Measurements from ENCODE around the gene KMT2B. TPM values are rescaled to one million over a fixed set of nuclear protein-coding genes. Genes with fewer than 3 reads are reported as not detected.

The KMT2B gene
- total and polyA plus RNA-seq, 2 experiments from 2014 or later = 15.8 to 49.8 TPM

- no peaks in the 10 kb centered on the region for H3K36me3 ChIP-seq (ENCODE audit: insufficient read depth)
- Mint-ChIP-seq H3K36me3 (ENCODE audit: low read depth) (no peaks in the 10 kb centered on the region), H3K4me1 (peaks cover 5% of the 10 kb centered on the region; the same call in 2 of the 3 replicates), H3K9me3 (peaks cover 3% of the 10 kb centered on the region; the same call in 1 of the 3 replicates), H3K27me3 (ENCODE audit: insufficient read depth, low read depth, poor library complexity) (no peaks in the 10 kb centered on the region), H3K4me3 (no peak overlapping the region), H3K27ac (no peak overlapping the region)
- H3K4me3 ChIP-seq = no peak overlapping the region
- no peak overlapping the region for H3K4me2 ChIP-seq
- H3K9me2 ChIP-seq (ENCODE audit: insufficient read depth) = no peaks in the 10 kb centered on the region
- no peaks in the 10 kb centered on the region for H3K79me2 ChIP-seq (replicated peaks; ENCODE audit: insufficient read depth)
- no peak overlapping the region; the same call in 1 of the 2 replicates for H2AFZ ChIP-seq
- H3K27ac ChIP-seq (ENCODE audit: low read depth) = no peak overlapping the region
- H3K27me3 ChIP-seq (ENCODE audit: insufficient read depth) = no peaks in the 10 kb centered on the region
- TF ChIP-seq CREB1 (CRISPR knock-in tag; IDR thresholded peaks at IDR 0.05; ENCODE audit: low read depth) = peak; percentile 33
- TF ChIP-seq, protein P1, sequence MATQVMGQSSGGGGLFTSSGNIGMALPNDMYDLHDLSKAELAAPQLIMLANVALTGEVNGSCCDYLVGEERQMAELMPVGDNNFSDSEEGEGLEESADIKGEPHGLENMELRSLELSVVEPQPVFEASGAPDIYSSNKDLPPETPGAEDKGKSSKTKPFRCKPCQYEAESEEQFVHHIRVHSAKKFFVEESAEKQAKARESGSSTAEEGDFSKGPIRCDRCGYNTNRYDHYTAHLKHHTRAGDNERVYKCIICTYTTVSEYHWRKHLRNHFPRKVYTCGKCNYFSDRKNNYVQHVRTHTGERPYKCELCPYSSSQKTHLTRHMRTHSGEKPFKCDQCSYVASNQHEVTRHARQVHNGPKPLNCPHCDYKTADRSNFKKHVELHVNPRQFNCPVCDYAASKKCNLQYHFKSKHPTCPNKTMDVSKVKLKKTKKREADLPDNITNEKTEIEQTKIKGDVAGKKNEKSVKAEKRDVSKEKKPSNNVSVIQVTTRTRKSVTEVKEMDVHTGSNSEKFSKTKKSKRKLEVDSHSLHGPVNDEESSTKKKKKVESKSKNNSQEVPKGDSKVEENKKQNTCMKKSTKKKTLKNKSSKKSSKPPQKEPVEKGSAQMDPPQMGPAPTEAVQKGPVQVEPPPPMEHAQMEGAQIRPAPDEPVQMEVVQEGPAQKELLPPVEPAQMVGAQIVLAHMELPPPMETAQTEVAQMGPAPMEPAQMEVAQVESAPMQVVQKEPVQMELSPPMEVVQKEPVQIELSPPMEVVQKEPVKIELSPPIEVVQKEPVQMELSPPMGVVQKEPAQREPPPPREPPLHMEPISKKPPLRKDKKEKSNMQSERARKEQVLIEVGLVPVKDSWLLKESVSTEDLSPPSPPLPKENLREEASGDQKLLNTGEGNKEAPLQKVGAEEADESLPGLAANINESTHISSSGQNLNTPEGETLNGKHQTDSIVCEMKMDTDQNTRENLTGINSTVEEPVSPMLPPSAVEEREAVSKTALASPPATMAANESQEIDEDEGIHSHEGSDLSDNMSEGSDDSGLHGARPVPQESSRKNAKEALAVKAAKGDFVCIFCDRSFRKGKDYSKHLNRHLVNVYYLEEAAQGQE (IDR thresholded peaks at IDR 0.05; ENCODE audit: unreplicated experiment) = no peak
- TF ChIP-seq NANOG (IDR thresholded peaks at IDR 0.05; ENCODE audit: borderline replicate concordance) = no peak
- peak; percentile 93 to 100 for TF ChIP-seq CTCF (conservative IDR thresholded peaks at IDR 0.05; ENCODE audit: low read depth in 2 of 2)
- DNase-seq (ENCODE audit: low spot score) = peak; percentile 94
- H3F3A ChIP-seq (replicated peaks; ENCODE audit: low read depth) = 0 out of 2 replicates have a peak, but pooled peaks cover 2% of the 10 kb centered on the region
- H3K4me1 ChIP-seq (ENCODE audit: insufficient read depth) = no peaks in the 10 kb centered on the region; the same call in 1 of the 2 replicates
- ATAC-seq = peak; percentile 98
- H4K20me1 ChIP-seq (replicated peaks; ENCODE audit: insufficient read depth) = no peaks in the 10 kb centered on the region
Measured at GRCh38 chr19:35693835-35694599, 23.8 kb upstream of the KMT2B start.

- H4K20me1 ChIP-seq (replicated peaks; ENCODE audit: insufficient read depth) = no peaks in the 10 kb centered on the region
- H2AFZ ChIP-seq = no peak overlapping the region; the same call in 1 of the 2 replicates
- H3F3A ChIP-seq (replicated peaks; ENCODE audit: low read depth) = 0 out of 2 replicates have a peak, but pooled peaks cover 2% of the 10 kb centered on the region
- H3K4me1 Mint-ChIP-seq = peaks cover 3% of the 10 kb centered on the region; the same call in 2 of the 3 replicates
- H3K27ac Mint-ChIP-seq = no peak overlapping the region
- no peaks in the 10 kb centered on the region for H3K9me2 ChIP-seq (ENCODE audit: insufficient read depth)
- no peaks in the 10 kb centered on the region for H3K36me3 ChIP-seq (ENCODE audit: insufficient read depth)
- no peak overlapping the region for H3K4me3 Mint-ChIP-seq
- no peaks in the 10 kb centered on the region for H3K36me3 Mint-ChIP-seq (ENCODE audit: low read depth)
- no peak for DNase-seq (ENCODE audit: low spot score)
- no peak overlapping the region for H3K27ac ChIP-seq (ENCODE audit: low read depth)
- no peak overlapping the region for H3K4me2 ChIP-seq
- H3K4me3 ChIP-seq = no peak overlapping the region
- no peaks in the 10 kb centered on the region for H3K27me3 Mint-ChIP-seq (ENCODE audit: insufficient read depth, low read depth, poor library complexity)
- ATAC-seq = no peak
- H3K79me2 ChIP-seq (replicated peaks; ENCODE audit: insufficient read depth) = no peaks in the 10 kb centered on the region
- H3K4me1 ChIP-seq (ENCODE audit: insufficient read depth) = no peaks in the 10 kb centered on the region; the same call in 1 of the 2 replicates
- no peaks in the 10 kb centered on the region for H3K27me3 ChIP-seq (ENCODE audit: insufficient read depth)
- no peaks in the 10 kb centered on the region for H3K9me3 Mint-ChIP-seq
- TF ChIP-seq EZH2phosphoT487 (IDR thresholded peaks at IDR 0.05; ENCODE audit: unreplicated experiment) (no peak), NANOG (IDR thresholded peaks at IDR 0.05; ENCODE audit: borderline replicate concordance) (no peak)
Measured at GRCh38 chr19:35695895-35696422, 21.8 kb upstream of the KMT2B start.
